Spleen (tissue), 11 donors: ENCODE results near the gene ARHGEF28. TPM values are rescaled to one million over a fixed set of nuclear protein-coding genes. Genes with fewer than 3 reads are reported as not detected.

Experiments
- DNase-seq: peaks from one replicate; pipeline ENCODE4 v3.0.0-alpha.2; 2020
- H3K27ac ChIP-seq, 8 donors: fragments of 200-600 bp; sonication (generic) in 7 of 8; 1 replicate in 4 of 8; 2 replicates in 4 of 8; pipeline versions ENCODE4 v1.5.0 to v1.8.0; 2016 to 2021; ENCODE audit warnings: inconsistent platforms in 4 of 8, mild to moderate bottlenecking in 4 of 8, moderate library complexity in 1 of 8
- H3K27me3 ChIP-seq, 7 donors: fragments of 200-600 bp; sonication (generic) in 6 of 7; replicated peaks in 1 of 7; 1 replicate in 4 of 7; 2 replicates in 3 of 7; pipeline versions ENCODE4 v1.5.0 to v1.8.0; 2016 to 2021; ENCODE audit warnings: inconsistent platforms in 3 of 7, mild to moderate bottlenecking in 1 of 7
- H3K36me3 ChIP-seq, 6 donors: fragments of 200-600 bp; sonication (generic) in 5 of 6; 1 replicate in 4 of 6; 2 replicates in 2 of 6; pipeline versions ENCODE4 v1.5.0 to v1.8.0; 2016 to 2021; ENCODE audit warnings: inconsistent platforms in 2 of 6
- H3K4me1 ChIP-seq, 6 donors: fragments of 200-600 bp; sonication (generic) in 5 of 6; 1 replicate in 3 of 6; 2 replicates in 3 of 6; pipeline versions ENCODE4 v1.5.0 to v1.8.0; 2016 to 2021; ENCODE audit warnings: inconsistent platforms in 3 of 6
- H3K4me3 ChIP-seq, 8 donors: fragments of 200-600 bp; sonication (generic) in 7 of 8; 1 replicate in 4 of 8; 2 replicates in 4 of 8; pipeline versions ENCODE4 v1.5.0 to v1.8.0; 2016 to 2021; ENCODE audit warnings: inconsistent platforms in 4 of 8, mild to moderate bottlenecking in 4 of 8, moderate library complexity in 2 of 8
- H3K9me3 ChIP-seq, 8 donors: fragments of 200-600 bp; sonication (generic) in 7 of 8; 1 replicate in 4 of 8; 2 replicates in 4 of 8; pipeline versions ENCODE4 v1.5.0 to v1.8.0; 2016 to 2021; ENCODE audit warnings: inconsistent platforms in 4 of 8
- CTCF ChIP-seq, 11 experiments: fragments of 200-600 bp in 7 of 11; fragments of 450-650 bp in 4 of 11; sonication (generic) in 4 of 11; IDR thresholded peaks in 8 of 11; conservative IDR thresholded peaks in 3 of 11; 1 replicate in 7 of 11; 2 replicates in 4 of 11; pipeline versions ENCODE4 v1.4.0 to v1.8.0; 2016 to 2021; ENCODE audit warnings: antibody characterized with exemption in 11 of 11, inconsistent platforms in 4 of 11, mild to moderate bottlenecking in 1 of 11
- POLR2A ChIP-seq, 3 donors: fragments of 450-650 bp; IDR thresholded peaks; one replicate each; pipeline ENCODE4 v1.5.1; 2017; ENCODE audit warnings: antibody characterized with exemption in 3 of 3, mild to moderate bottlenecking in 1 of 3
- POLR2AphosphoS5 ChIP-seq, 3 donors: sonication (generic); formaldehyde crosslinking; IDR thresholded peaks; one replicate each; pipeline ENCODE4 v1.5.1; 2017; ENCODE audit warnings: antibody characterized with exemption in 3 of 3
- WGBS, 5 donors: extraction: QIAGEN DNeasy Blood & Tissue Kit in 3 of 5; methylation state at CpG; one replicate each; pipeline versions ENCODE4 v1.1.5 to v1.1.7; 2013 to 2018; 5-methylcytosine and 5-hydroxymethylcytosine counted together
- intact Hi-C: fragments of 100-400 bp; cut with DNase I; formaldehyde crosslinking; loops from one replicate; pipeline ENCODE4 v1.15.0; 2023; ENCODE audit warnings: low total_unique reads
- polyA plus RNA-seq, 3 donors: library from polyadenylated mRNA; stranded (reverse); fragments of 200-250 nt; gene quantifications; one replicate each; pipeline ENCODE4 v1.2.1, GENCODE V29; 2013
- total RNA-seq, 7 donors: library from RNA; depleted of rRNA in 3 of 7; stranded (reverse); fragments of >200 nt in 3 of 7; fragmentation: NEBNext Ultra II Directional in 4 of 7; extraction: Animal tissue kit (Norgen Biotek cat#: 25700) in 4 of 7; gene quantifications; one replicate each; pipeline versions ENCODE4 v1.1.0 to v1.2.1, GENCODE V29; 2016 to 2021
- donor health status: healthy with polysubstance abuse.
- donor health status: DM: no; HTN: no; CAD: no; lungs with moderate emphysema.
- donor health status: DM: no; HTN: no; CAD: no.
- donor health status: Bipolar disorder and iron deficiency.
- donor health status: healthy.
- donor health status: DM: no; HTN: no; CAD: no.
- donor health status: DM: yes; HTN: yes; CAD: no.

The ARHGEF28 gene
- total and polyA plus RNA-seq, 10 donors = 0.53 to 17.5 (median 8.8) TPM

- 62 to 77% (median 75%) methylated on average over 9 of the region's 9 CpGs for WGBS, 5 donors
- Histone ChIP-seq H3K9me3 (no peaks in the 10 kb centered on the region), H3K36me3 (no peaks in the 10 kb centered on the region), H3K27me3 (no peaks in the 10 kb centered on the region), H3K4me3 (no peak overlapping the region), H3K27ac (peak overlapping the region in 5 of 8 donors; percentile 14 to 58 (median 27)), H3K4me1 (no peaks in the 10 kb centered on the region)
- no peak for TF ChIP-seq CTCF (IDR thresholded peaks at IDR 0.05 in 8 of 11, conservative IDR thresholded peaks at IDR 0.05 in 3 of 11)
- no peak for TF ChIP-seq POLR2AphosphoS5 (IDR thresholded peaks at IDR 0.05)
- no peak for TF ChIP-seq POLR2A (IDR thresholded peaks at IDR 0.05)
- no peak for DNase-seq
- intact Hi-C loops = no loop called here
These were observed 8.3 kb upstream of the ARHGEF28 start for GRCh38 chr5:73617510-73618279.

GRCh38 chr5:73619606-73620333 lies 6.2 kb upstream of the ARHGEF28 start:
- WGBS, 5 donors = 71 to 79% (median 75%) methylated on average over 4 of the region's 4 CpGs
- Histone ChIP-seq H3K27me3 (peaks cover 0 to 4% (median 0%) of the 10 kb centered on the region in 7 donors), H3K9me3 (no peaks in the 10 kb centered on the region), H3K36me3 (no peaks in the 10 kb centered on the region), H3K4me1 (no peaks in the 10 kb centered on the region), H3K27ac (no peak overlapping the region), H3K4me3 (no peak overlapping the region)
- TF ChIP-seq CTCF (IDR thresholded peaks at IDR 0.05 in 8 of 11, conservative IDR thresholded peaks at IDR 0.05 in 3 of 11) (no peak), POLR2A (IDR thresholded peaks at IDR 0.05) (no peak), POLR2AphosphoS5 (IDR thresholded peaks at IDR 0.05) (no peak)
- DNase-seq = no peak
- intact Hi-C loops = no loop called here

GRCh38 chr5:73620334-73620687 lies 5.7 kb upstream of the ARHGEF28 start:
- intact Hi-C loops = no loop called here
- TF ChIP-seq CTCF (IDR thresholded peaks at IDR 0.05 in 8 of 11, conservative IDR thresholded peaks at IDR 0.05 in 3 of 11) (no peak), POLR2A (IDR thresholded peaks at IDR 0.05) (no peak), POLR2AphosphoS5 (IDR thresholded peaks at IDR 0.05) (no peak)
- WGBS, 5 donors = 75 to 95% (median 85%) methylated on average over 1 of the region's 1 CpG

GRCh38 chr5:73623060-73623459 lies 2.9 kb upstream of the ARHGEF28 start:
- intact Hi-C loops = no loop called here
- Histone ChIP-seq H3K36me3 (no peaks in the 10 kb centered on the region), H3K9me3 (no peaks in the 10 kb centered on the region), H3K4me1 (peaks cover 0 to 27% (median 15%) of the 10 kb centered on the region in 6 donors), H3K4me3 (no peak overlapping the region), H3K27ac (no peak overlapping the region), H3K27me3 (peaks cover 0 to 36% (median 10%) of the 10 kb centered on the region in 7 donors)
- no peak for TF ChIP-seq POLR2A (IDR thresholded peaks at IDR 0.05)
- TF ChIP-seq CTCF (IDR thresholded peaks at IDR 0.05 in 8 of 11, conservative IDR thresholded peaks at IDR 0.05 in 3 of 11) = no peak
- TF ChIP-seq POLR2AphosphoS5 (IDR thresholded peaks at IDR 0.05) = no peak
- no peak for DNase-seq
- 89 to 94% (median 92%) methylated on average over 2 of the region's 2 CpGs for WGBS, 5 donors

More at GRCh38 chr5:73620334-73620687, 5.7 kb upstream of the ARHGEF28 start:
- DNase-seq = no peak
- Histone ChIP-seq H3K4me3 (no peak overlapping the region), H3K27ac (no peak overlapping the region), H3K36me3 (no peaks in the 10 kb centered on the region), H3K4me1 (peaks cover 0 to 5% (median 2%) of the 10 kb centered on the region in 6 donors), H3K27me3 (peaks cover 0 to 9% (median 0%) of the 10 kb centered on the region in 7 donors), H3K9me3 (no peaks in the 10 kb centered on the region)
